Trophoblast cell (in vitro differentiated cells and primary cell): ENCODE results near the gene TCEANC2.

Source experiments
- DNase-seq, 2 donors: peaks; one replicate each; pipeline ENCODE4 v3.0.0-alpha.2; 2016
- H2AFZ ChIP-seq: 2 replicates; pipeline ENCODE4 v1.6.1; 2013; ENCODE audit warnings: low read length, moderate library complexity, mild to moderate bottlenecking; ENCODE audit not compliant: insufficient read depth, poor library complexity
- H2AK5ac ChIP-seq: 2 replicates; pipeline ENCODE4 v1.6.1; 2013; ENCODE audit warnings: mild to moderate bottlenecking, low read length
- H2BK120ac ChIP-seq: 2 replicates; pipeline ENCODE4 v1.6.1; 2013; ENCODE audit warnings: low read length, mild to moderate bottlenecking, moderate library complexity; ENCODE audit not compliant: insufficient read depth, poor library complexity
- H2BK12ac ChIP-seq: 2 replicates; pipeline ENCODE4 v1.6.1; 2013; ENCODE audit warnings: mild to moderate bottlenecking, low read length, moderate library complexity
- H2BK5ac ChIP-seq: 2 replicates; pipeline ENCODE4 v1.6.1; 2013; ENCODE audit warnings: low read length, low read depth, moderate library complexity, mild to moderate bottlenecking; ENCODE audit not compliant: poor library complexity
- H3K14ac ChIP-seq: 2 replicates; pipeline ENCODE4 v1.6.1; 2013; ENCODE audit warnings: mild to moderate bottlenecking, low read length
- H3K18ac ChIP-seq: 2 replicates; pipeline ENCODE4 v1.6.1; 2013; ENCODE audit warnings: mild to moderate bottlenecking, low read length
- H3K23ac ChIP-seq: 2 replicates; pipeline ENCODE4 v1.6.1; 2013; ENCODE audit warnings: low read length
- H3K27ac ChIP-seq: 2 replicates; pipeline ENCODE4 v1.5.1; 2013; ENCODE audit warnings: low read depth, mild to moderate bottlenecking, inconsistent platforms, low read length, moderate library complexity
- H3K27me3 ChIP-seq: 2 replicates; pipeline ENCODE4 v1.6.1; 2013; ENCODE audit warnings: inconsistent platforms, mild to moderate bottlenecking, low read length, moderate library complexity; ENCODE audit not compliant: insufficient read depth
- H3K36me3 ChIP-seq, 2 experiments: 1 replicate in 1 of 2; 2 replicates in 1 of 2; pipeline ENCODE4 v1.6.1; 2013; ENCODE audit warnings: low read length in 2 of 2, mild to moderate bottlenecking in 2 of 2, moderate library complexity in 1 of 2; ENCODE audit not compliant: insufficient read depth in 2 of 2, control insufficient read depth in 1 of 2
- H3K4ac ChIP-seq: 2 replicates; pipeline ENCODE4 v1.6.1; 2013; ENCODE audit warnings: low read depth, mild to moderate bottlenecking, low read length, moderate library complexity
- H3K4me1 ChIP-seq, 2 experiments: 1 replicate in 1 of 2; 2 replicates in 1 of 2; pipeline ENCODE4 v1.6.1; 2013; ENCODE audit warnings: low read length in 2 of 2, mild to moderate bottlenecking in 2 of 2, moderate library complexity in 1 of 2; ENCODE audit not compliant: insufficient read depth in 2 of 2, control insufficient read depth in 1 of 2
- H3K4me2 ChIP-seq: 2 replicates; pipeline ENCODE4 v1.6.1; 2013; ENCODE audit warnings: inconsistent platforms, mild to moderate bottlenecking, low read length, moderate library complexity
- H3K4me3 ChIP-seq: 2 replicates; pipeline ENCODE4 v1.5.1; 2013; ENCODE audit warnings: mild to moderate bottlenecking, low read depth, low read length, inconsistent platforms
- H3K79me1 ChIP-seq: one replicate; pipeline ENCODE4 v1.6.1; 2013; ENCODE audit warnings: low read length
- H3K79me2 ChIP-seq: 2 replicates; pipeline ENCODE4 v1.6.1; 2013; ENCODE audit warnings: low read length, mild to moderate bottlenecking; ENCODE audit not compliant: control insufficient read depth, insufficient read depth, poor library complexity
- H3K9ac ChIP-seq: 2 replicates; pipeline ENCODE4 v1.6.1; 2013; ENCODE audit warnings: mild to moderate bottlenecking, low read length
- H3K9me3 ChIP-seq: 2 replicates; pipeline ENCODE4 v1.6.1; 2013; ENCODE audit warnings: low read depth, mild to moderate bottlenecking, control low read depth, inconsistent platforms, low read length; ENCODE audit not compliant: insufficient read depth
- H4K12ac ChIP-seq: 2 replicates; pipeline ENCODE4 v1.6.1; 2013; ENCODE audit warnings: low read depth, mild to moderate bottlenecking, low read length, moderate library complexity
- H4K8ac ChIP-seq: 2 replicates; pipeline ENCODE4 v1.6.1; 2013; ENCODE audit warnings: low read depth, mild to moderate bottlenecking, low read length, moderate library complexity
- H4K91ac ChIP-seq: one replicate; pipeline ENCODE4 v1.6.1; 2013; ENCODE audit warnings: low read depth, mild to moderate bottlenecking, low read length, moderate library complexity
- WGBS: extraction: QIAGEN DNeasy Blood & Tissue Kit; methylation state at CpG from one replicate; pipeline ENCODE4 v1.1.7; 2013; ENCODE audit warnings: missing lambda C conversion rate; ENCODE audit not compliant: insufficient read length, insufficient coverage; ENCODE audit errors: extremely low coverage; 5-methylcytosine and 5-hydroxymethylcytosine counted together

Gene TCEANC2

GRCh38 chr1:54096227-54096876 lies 42.9 kb downstream of the TCEANC2 start:
- Histone ChIP-seq H3K4me1 (no peaks in the 10 kb centered on the region), H3K4ac (no peak overlapping the region), H2AK5ac (no peak overlapping the region), H3K4me2 (no peak overlapping the region), H3K14ac (no peak overlapping the region), H2BK120ac (no peak overlapping the region), H3K9me3 (no peaks in the 10 kb centered on the region), H4K91ac (no peak overlapping the region), H3K36me3 (peaks cover 0 to 5% of the 10 kb centered on the region in 2 experiments), H2BK5ac (no peak overlapping the region), H3K18ac (no peak overlapping the region), H3K23ac (no peak overlapping the region), H2AFZ (no peak overlapping the region), H3K4me3 (no peak overlapping the region), H4K12ac (no peak overlapping the region), H3K79me1 (no peaks in the 10 kb centered on the region), H3K27me3 (no peaks in the 10 kb centered on the region), H3K27ac (no peak overlapping the region), H4K8ac (no peak overlapping the region), H2BK12ac (no peak overlapping the region), H3K79me2 (no peaks in the 10 kb centered on the region), H3K9ac (no peak overlapping the region)
- no peak for DNase-seq
- WGBS: no CpG with 5 or more reads among the region's 25 CpGs

DNA sequence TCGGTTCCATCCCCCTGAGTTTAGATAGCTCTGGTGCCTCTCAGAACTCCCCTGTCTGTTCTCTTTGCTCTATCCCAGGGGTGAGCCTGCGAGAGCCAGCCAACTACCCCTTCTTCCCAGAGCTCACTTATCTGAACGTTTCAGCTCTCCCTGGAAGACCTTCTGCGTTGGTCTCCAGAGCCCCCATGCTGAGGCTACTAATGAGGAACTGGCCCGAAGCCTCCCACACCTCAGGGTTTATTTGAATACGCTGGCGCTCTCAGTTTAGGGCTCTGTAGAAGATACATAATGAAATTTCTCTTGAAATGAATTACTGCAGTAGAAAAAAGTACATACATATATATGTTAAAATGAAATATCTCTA lies 43.5 kb downstream of the TCEANC2 start:
- H3K4me2 ChIP-seq: no peak overlapping the region
- no CpG with 5 or more reads among the region's 7 CpGs for WGBS
- H2BK12ac ChIP-seq: no peak overlapping the region
- peaks cover 0 to 5% of the 10 kb centered on the region in 2 experiments for H3K36me3 ChIP-seq
- no peak overlapping the region for H4K91ac ChIP-seq
- H3K9me3 ChIP-seq: no peaks in the 10 kb centered on the region
- DNase-seq: no peak
- H2BK5ac ChIP-seq: no peak overlapping the region
- H3K79me1 ChIP-seq: no peaks in the 10 kb centered on the region
- no peaks in the 10 kb centered on the region for H3K27me3 ChIP-seq
- no peak overlapping the region for H3K4me3 ChIP-seq
- no peak overlapping the region for H3K18ac ChIP-seq
- H3K9ac ChIP-seq: no peak overlapping the region
- no peak overlapping the region for H2BK120ac ChIP-seq
- no peak overlapping the region for H4K8ac ChIP-seq
- H2AFZ ChIP-seq: no peak overlapping the region
- no peaks in the 10 kb centered on the region for H3K4me1 ChIP-seq
- H3K4ac ChIP-seq: no peak overlapping the region
- no peak overlapping the region for H4K12ac ChIP-seq
- no peak overlapping the region for H3K14ac ChIP-seq
- no peaks in the 10 kb centered on the region for H3K79me2 ChIP-seq
- no peak overlapping the region for H2AK5ac ChIP-seq
- no peak overlapping the region for H3K27ac ChIP-seq
- H3K23ac ChIP-seq: no peak overlapping the region

GRCh38 chr1:54099061-54099610 lies 45.7 kb downstream of the TCEANC2 start:
- Histone ChIP-seq H3K4ac (no peak overlapping the region), H3K79me2 (no peaks in the 10 kb centered on the region), H4K12ac (no peak overlapping the region), H3K4me1 (no peaks in the 10 kb centered on the region), H3K9ac (no peak overlapping the region), H2AFZ (no peak overlapping the region), H3K18ac (no peak overlapping the region), H3K14ac (no peak overlapping the region), H3K9me3 (peaks cover 1% of the 10 kb centered on the region), H2BK120ac (no peak overlapping the region), H3K79me1 (no peaks in the 10 kb centered on the region), H3K27me3 (no peaks in the 10 kb centered on the region), H3K23ac (no peak overlapping the region), H3K27ac (no peak overlapping the region), H2BK5ac (no peak overlapping the region), H3K36me3 (peaks cover 0 to 5% of the 10 kb centered on the region in 2 experiments), H2AK5ac (no peak overlapping the region), H3K4me3 (no peak overlapping the region), H2BK12ac (no peak overlapping the region), H4K91ac (no peak overlapping the region), H4K8ac (no peak overlapping the region), H3K4me2 (no peak overlapping the region)
- no CpG with 5 or more reads among the region's 6 CpGs for WGBS
- DNase-seq: no peak

DNA sequence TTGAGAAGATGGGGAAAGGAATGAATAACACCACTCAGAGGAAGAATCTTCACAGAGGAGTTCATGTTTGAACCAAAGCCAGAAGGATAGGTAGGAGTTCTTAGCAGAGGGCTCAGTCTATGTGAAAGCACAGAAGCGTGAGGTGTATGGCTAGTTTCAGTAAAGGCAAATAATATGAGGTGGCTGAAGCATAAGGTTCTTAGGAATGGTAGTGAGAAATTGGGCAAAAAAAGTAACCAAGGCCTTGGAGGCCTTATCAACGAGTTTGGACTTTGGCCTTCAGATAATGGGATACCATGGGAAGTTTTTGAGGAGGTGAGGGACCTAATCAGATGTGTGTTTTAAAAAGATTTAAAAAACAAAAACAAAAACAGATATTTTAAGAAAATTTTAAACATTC lies 47.1 kb downstream of the TCEANC2 start:
- H3K18ac ChIP-seq: no peak overlapping the region

More for the DNA sequence above, 47.1 kb downstream of the TCEANC2 start:
- Histone ChIP-seq H3K79me1 (no peaks in the 10 kb centered on the region), H3K79me2 (no peaks in the 10 kb centered on the region), H3K4ac (no peak overlapping the region), H4K12ac (no peak overlapping the region), H3K4me2 (no peak overlapping the region), H4K91ac (no peak overlapping the region), H3K36me3 (peaks cover 0 to 5% of the 10 kb centered on the region in 2 experiments), H3K23ac (no peak overlapping the region), H3K9ac (no peak overlapping the region), H2BK12ac (no peak overlapping the region), H2BK5ac (no peak overlapping the region), H3K27ac (no peak overlapping the region), H3K9me3 (peaks cover 1% of the 10 kb centered on the region), H2AK5ac (no peak overlapping the region), H3K27me3 (no peaks in the 10 kb centered on the region), H2BK120ac (no peak overlapping the region), H3K4me3 (no peak overlapping the region), H3K4me1 (no peaks in the 10 kb centered on the region), H2AFZ (no peak overlapping the region), H4K8ac (no peak overlapping the region), H3K14ac (no peak overlapping the region)
- no peak for DNase-seq
- WGBS: no CpG with 5 or more reads among the region's 2 CpGs
